ENCODE measurements around the gene VWDE. TPM values are rescaled to one million over a fixed set of nuclear protein-coding genes. Genes with fewer than 3 reads are reported as not detected.
A peak's percentile ranks its signal among the peaks of the same experiment; 100 is the strongest.
"Not testable (repeated sequence)": the region's sequence is repeated elsewhere in the genome, so short reads cannot be mapped to it uniquely, and the experiment has no call there.

Gene VWDE
- total RNA-seq = not detected
- long read RNA-seq = 0 reads

GRCh38 chr7:12403287-12404181, at the start of gene VWDE:
Gene VWDE, minus strand, starts transcription at chr7:12403865. Its CDS starts 149 bp downstream, at chr7:12403716.
- intact Hi-C loops (cut with DNase I) = no loop called here
- DNase-seq = peak; percentile 42
- no peak for ATAC-seq (ENCODE audit: poor library complexity)

DNA sequence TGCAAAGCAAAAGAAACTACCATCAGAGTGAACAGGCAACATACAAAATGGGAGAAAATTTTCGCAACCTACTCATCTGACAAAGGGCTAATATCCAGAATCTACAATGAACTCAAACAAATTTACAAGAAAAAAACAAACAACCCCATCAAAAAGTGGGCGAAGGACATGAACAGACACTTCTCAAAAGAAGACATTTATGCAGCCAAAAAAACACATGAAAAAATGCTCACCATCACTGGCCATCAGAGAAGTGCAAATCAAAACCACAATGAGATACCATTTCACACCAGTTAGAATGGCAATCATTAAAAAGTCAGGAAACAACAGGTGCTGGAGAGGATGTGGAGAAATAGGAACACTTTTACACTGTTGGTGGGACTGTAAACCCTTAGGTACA, 49.5 kb upstream of the VWDE start:
- intact Hi-C loops (cut with DNase I); ATAC-seq (ENCODE audit: poor library complexity); DNase-seq: not testable (repeated sequence)

- no peak for DNase-seq
- ATAC-seq (ENCODE audit: poor library complexity) = no peak
- intact Hi-C loops (cut with DNase I) = no loop called here
Observed at GRCh38 chr7:12450615-12451014, 47.0 kb upstream of the VWDE start.

DNA sequence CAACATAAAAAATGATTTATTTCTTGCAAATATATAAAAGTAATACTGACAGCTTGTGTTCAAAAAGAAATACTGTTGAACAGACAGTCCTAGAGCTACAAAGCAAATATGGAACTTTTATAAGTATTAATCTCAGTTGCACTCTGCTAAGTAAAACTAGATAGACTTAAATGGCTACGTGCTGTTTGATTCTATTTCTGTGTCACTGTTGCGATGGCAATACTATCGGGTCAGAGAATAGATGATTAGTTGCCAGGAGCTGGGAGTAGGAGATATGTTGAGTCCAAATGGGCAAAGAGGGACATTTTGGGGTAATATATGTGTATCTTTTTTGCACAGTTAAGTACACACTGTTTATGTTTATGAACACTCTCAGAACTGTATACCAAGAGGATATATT, 41.1 kb upstream of the VWDE start:
- DNase-seq (no peak), ATAC-seq (ENCODE audit: poor library complexity) (peak; percentile 63)
- intact Hi-C loops (cut with DNase I) = no loop called here

DNA sequence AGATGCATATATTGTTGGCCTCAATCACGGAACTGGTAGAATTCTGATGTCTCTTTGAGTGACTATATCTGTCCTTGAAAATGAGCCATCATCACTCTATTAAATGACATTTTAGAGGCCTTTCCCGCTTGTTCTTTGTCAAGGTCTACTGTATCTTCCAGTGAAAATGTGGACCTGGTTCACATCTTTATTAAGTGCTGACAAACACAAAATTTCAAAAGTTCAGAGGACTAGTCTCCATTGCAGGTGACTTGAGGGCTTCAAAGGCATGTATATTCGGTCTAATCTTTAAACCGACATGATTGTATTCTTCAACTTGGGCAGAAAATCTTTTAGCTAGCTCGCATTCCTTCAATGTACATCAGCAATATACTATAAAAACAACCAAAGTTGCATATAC, 36.6 kb upstream of the VWDE start:
- no peak for DNase-seq
- intact Hi-C loops (cut with DNase I) = no loop called here
- ATAC-seq (ENCODE audit: poor library complexity) = no peak

GRCh38 chr7:12436896-12437535, 33.4 kb upstream of the VWDE start:
- DNase-seq (no peak), ATAC-seq (ENCODE audit: poor library complexity) (no peak)
- intact Hi-C loops (cut with DNase I) = no loop called here

- no peak for ATAC-seq (ENCODE audit: poor library complexity)
- intact Hi-C loops (cut with DNase I) = no loop called here
Observed at GRCh38 chr7:12436126-12436525, 32.5 kb upstream of the VWDE start.

GRCh38 chr7:12434012-12434642, 30.5 kb upstream of the VWDE start:
- DNase-seq = no peak
- intact Hi-C loops (cut with DNase I) = no loop called here
- no peak for ATAC-seq (ENCODE audit: poor library complexity)

More at GRCh38 chr7:12436126-12436525, 32.5 kb upstream of the VWDE start:
- DNase-seq = no peak

GRCh38 chr7:12431886-12432556, 28.4 kb upstream of the VWDE start:
- ATAC-seq (ENCODE audit: poor library complexity) = no peak
- intact Hi-C loops (cut with DNase I) = no loop called here
- no peak for DNase-seq

DNA sequence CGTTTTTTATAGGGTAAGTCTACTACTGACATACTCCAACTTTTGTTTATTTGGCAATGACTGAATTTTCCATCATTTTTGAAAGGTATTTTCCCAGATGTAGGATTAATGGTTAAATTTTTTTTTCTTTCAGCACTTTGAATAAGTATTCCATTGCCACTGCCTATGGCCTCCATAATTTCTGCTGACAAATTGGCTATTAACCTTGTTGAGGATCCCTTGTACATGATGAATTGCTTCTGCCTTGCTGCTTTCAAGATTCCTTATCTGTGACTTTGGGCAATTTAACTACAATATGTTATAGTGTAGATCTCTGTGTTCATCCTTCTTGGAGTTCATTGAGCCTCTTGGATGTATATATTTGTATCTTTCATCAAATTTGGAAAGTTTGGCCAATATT, 21.6 kb upstream of the VWDE start:
- no peak for ATAC-seq (ENCODE audit: poor library complexity)
- DNase-seq = no peak
- intact Hi-C loops (cut with DNase I) = no loop called here

DNA sequence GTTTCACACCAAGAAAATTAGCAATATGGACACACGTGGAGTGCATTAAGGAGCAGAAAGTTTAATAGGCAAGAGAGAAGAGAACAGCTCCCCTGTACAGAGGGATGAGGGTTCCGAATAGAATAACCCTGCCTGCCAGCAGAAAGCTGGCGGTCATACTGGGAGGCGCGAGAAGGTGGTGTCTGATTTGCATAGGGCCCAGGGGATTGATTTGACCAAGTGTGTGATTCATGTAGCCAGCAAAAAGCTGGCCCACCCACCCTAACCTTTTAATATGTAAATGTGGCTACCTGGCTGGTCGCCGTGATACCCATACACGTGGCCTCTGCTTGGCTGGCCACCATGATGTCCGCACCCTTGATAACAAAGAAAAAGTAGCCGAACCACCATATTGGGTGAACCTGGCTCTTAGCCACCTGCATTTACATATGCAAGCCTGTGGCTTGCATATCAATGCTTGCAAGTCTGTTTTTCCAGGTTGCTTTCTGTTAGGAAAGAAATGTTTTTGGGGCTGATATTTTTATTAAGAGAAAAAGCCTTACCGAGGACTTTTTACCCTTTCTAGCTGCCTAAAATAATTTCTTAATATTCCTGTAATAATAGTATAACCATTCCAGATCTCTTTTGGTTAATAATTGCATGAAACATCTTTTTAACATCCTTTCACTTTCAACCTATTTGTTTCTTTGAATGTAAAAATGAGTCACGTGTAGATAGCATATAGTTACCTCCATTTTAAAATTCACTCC, 20.5 kb upstream of the VWDE start:
- no peak for ATAC-seq (ENCODE audit: poor library complexity)
- DNase-seq = no peak
- intact Hi-C loops (cut with DNase I) = no loop called here

DNA sequence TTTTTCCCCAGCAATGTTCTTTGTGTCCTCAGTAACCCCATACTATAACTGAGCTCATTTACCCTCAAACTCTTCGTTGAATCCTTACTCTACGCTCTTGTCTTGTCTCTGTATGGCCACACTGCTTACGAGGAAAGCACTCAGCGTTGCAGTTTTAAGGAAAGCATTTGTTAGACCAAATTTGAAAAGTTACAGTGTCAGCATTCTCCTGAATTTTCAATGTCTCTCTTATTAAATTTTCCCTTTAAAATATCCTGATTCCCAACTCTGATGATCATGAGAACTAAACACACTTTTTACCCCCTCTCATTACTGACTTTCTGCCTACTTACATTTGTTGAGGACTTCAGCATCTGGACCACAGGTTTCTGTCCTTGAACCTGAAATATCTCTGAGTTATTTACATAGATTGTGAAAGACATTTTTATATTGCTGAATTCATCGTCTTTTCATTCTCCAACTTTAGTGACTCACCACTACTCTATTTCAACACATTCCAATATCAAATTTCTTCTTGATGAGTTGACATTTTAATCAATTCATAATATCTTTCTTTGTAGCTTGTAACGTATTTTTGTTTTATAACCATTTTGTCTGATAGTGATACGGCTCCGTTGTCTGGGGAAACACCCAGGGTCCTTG, 19.8 kb upstream of the VWDE start:
- ATAC-seq (ENCODE audit: poor library complexity) = no peak
- no peak for DNase-seq
- intact Hi-C loops (cut with DNase I) = no loop called here

- ATAC-seq (ENCODE audit: poor library complexity) (no peak), DNase-seq (no peak)
- intact Hi-C loops (cut with DNase I) = no loop called here
Observed at GRCh38 chr7:12422554-12423320, 19.1 kb upstream of the VWDE start.

- no peak for DNase-seq
- no peak for ATAC-seq (ENCODE audit: poor library complexity)
- intact Hi-C loops (cut with DNase I) = no loop called here
Observed at GRCh38 chr7:12418452-12418851, 14.8 kb upstream of the VWDE start.

- no peak for DNase-seq
- intact Hi-C loops (cut with DNase I) = no loop called here
- no peak for ATAC-seq (ENCODE audit: poor library complexity)
Observed at GRCh38 chr7:12415072-12415471, 11.4 kb upstream of the VWDE start.

- intact Hi-C loops (cut with DNase I) = no loop called here
- DNase-seq (no peak), ATAC-seq (ENCODE audit: poor library complexity) (no peak)
Observed at GRCh38 chr7:12412407-12412806, 8.7 kb upstream of the VWDE start.

- no peak for DNase-seq
- ATAC-seq (ENCODE audit: poor library complexity) = no peak
- intact Hi-C loops (cut with DNase I) = no loop called here
Observed at GRCh38 chr7:12410523-12410922, 6.9 kb upstream of the VWDE start.
